ENCODE results near the gene PAX1. TPM values are rescaled to one million over a fixed set of nuclear protein-coding genes. Genes with fewer than 3 reads are reported as not detected.

Gene PAX1
- total RNA-seq, 1 donor = not detected

- Histone ChIP-seq H3K27me3 (ENCODE audit: insufficient read depth, low read length) (peaks cover 9% of the 10 kb centered on the region), H3K4me3 (ENCODE audit: low read length) (no peak overlapping the region), H3K9me3 (ENCODE audit: low read depth, low read length) (no peaks in the 10 kb centered on the region), H3K4me1 (ENCODE audit: insufficient read depth, low read length) (no peaks in the 10 kb centered on the region)
Measured at GRCh38 chr20:21693322-21693721, 12.1 kb upstream of the PAX1 start.

GRCh38 chr20:21698494-21699215, 6.8 kb upstream of the PAX1 start:
- no peaks in the 10 kb centered on the region for H3K4me1 ChIP-seq (ENCODE audit: insufficient read depth, low read length)
- no peaks in the 10 kb centered on the region for H3K9me3 ChIP-seq (ENCODE audit: low read depth, low read length)
- peaks cover 62% of the 10 kb centered on the region for H3K27me3 ChIP-seq (ENCODE audit: insufficient read depth, low read length)
- H3K4me3 ChIP-seq (ENCODE audit: low read length) = no peak overlapping the region

GRCh38 chr20:21699216-21699508, 6.3 kb upstream of the PAX1 start:
- no peaks in the 10 kb centered on the region for H3K9me3 ChIP-seq (ENCODE audit: low read depth, low read length)
- H3K4me3 ChIP-seq (ENCODE audit: low read length) = no peak overlapping the region
- no peaks in the 10 kb centered on the region for H3K4me1 ChIP-seq (ENCODE audit: insufficient read depth, low read length)
- H3K27me3 ChIP-seq (ENCODE audit: insufficient read depth, low read length) = peaks cover 67% of the 10 kb centered on the region

- Histone ChIP-seq H3K9me3 (ENCODE audit: low read depth, low read length) (no peaks in the 10 kb centered on the region), H3K27me3 (ENCODE audit: insufficient read depth, low read length) (peaks cover 83% of the 10 kb centered on the region), H3K4me1 (ENCODE audit: insufficient read depth, low read length) (no peaks in the 10 kb centered on the region), H3K4me3 (ENCODE audit: low read length) (no peak overlapping the region)
Measured at GRCh38 chr20:21701171-21701876, 4.1 kb upstream of the PAX1 start.

GRCh38 chr20:21702016-21702415, 3.4 kb upstream of the PAX1 start:
- Histone ChIP-seq H3K4me1 (ENCODE audit: insufficient read depth, low read length) (no peaks in the 10 kb centered on the region), H3K4me3 (ENCODE audit: low read length) (no peak overlapping the region), H3K27me3 (ENCODE audit: insufficient read depth, low read length) (peaks cover 90% of the 10 kb centered on the region), H3K9me3 (ENCODE audit: low read depth, low read length) (no peaks in the 10 kb centered on the region)

- Histone ChIP-seq H3K4me1 (ENCODE audit: insufficient read depth, low read length) (no peaks in the 10 kb centered on the region), H3K9me3 (ENCODE audit: low read depth, low read length) (no peaks in the 10 kb centered on the region), H3K27me3 (ENCODE audit: insufficient read depth, low read length) (peaks cover 93% of the 10 kb centered on the region), H3K4me3 (ENCODE audit: low read length) (no peak overlapping the region)
Measured at GRCh38 chr20:21702553-21703470, 2.7 kb upstream of the PAX1 start.

- H3K4me1 ChIP-seq (ENCODE audit: insufficient read depth, low read length) = no peaks in the 10 kb centered on the region
- peaks cover 93% of the 10 kb centered on the region for H3K27me3 ChIP-seq (ENCODE audit: insufficient read depth, low read length)
- no peaks in the 10 kb centered on the region for H3K9me3 ChIP-seq (ENCODE audit: low read depth, low read length)
- no peak overlapping the region for H3K4me3 ChIP-seq (ENCODE audit: low read length)
Measured at GRCh38 chr20:21703717-21704407, 1.6 kb upstream of the PAX1 start.

GRCh38 chr20:21704408-21705385, 767 bp upstream of the PAX1 start:
- Histone ChIP-seq H3K9me3 (ENCODE audit: low read depth, low read length) (no peaks in the 10 kb centered on the region), H3K4me1 (ENCODE audit: insufficient read depth, low read length) (no peaks in the 10 kb centered on the region)

GRCh38 chr20:21706261-21707195, 1.1 kb downstream of the PAX1 start:
- Histone ChIP-seq H3K4me1 (ENCODE audit: insufficient read depth, low read length) (no peaks in the 10 kb centered on the region), H3K27me3 (ENCODE audit: insufficient read depth, low read length) (peaks cover 88% of the 10 kb centered on the region), H3K9me3 (ENCODE audit: low read depth, low read length) (no peaks in the 10 kb centered on the region), H3K4me3 (ENCODE audit: low read length) (no peak overlapping the region)

More at GRCh38 chr20:21704408-21705385, 767 bp upstream of the PAX1 start:
- Histone ChIP-seq H3K4me3 (ENCODE audit: low read length) (no peak overlapping the region), H3K27me3 (ENCODE audit: insufficient read depth, low read length) (peaks cover 93% of the 10 kb centered on the region)

GRCh38 chr20:21707267-21707666, 1.8 kb downstream of the PAX1 start:
- H3K9me3 ChIP-seq (ENCODE audit: low read depth, low read length) = no peaks in the 10 kb centered on the region
- no peaks in the 10 kb centered on the region for H3K4me1 ChIP-seq (ENCODE audit: insufficient read depth, low read length)
- no peak overlapping the region for H3K4me3 ChIP-seq (ENCODE audit: low read length)
- H3K27me3 ChIP-seq (ENCODE audit: insufficient read depth, low read length) = peaks cover 88% of the 10 kb centered on the region

- H3K9me3 ChIP-seq (ENCODE audit: low read depth, low read length) = no peaks in the 10 kb centered on the region
- H3K4me1 ChIP-seq (ENCODE audit: insufficient read depth, low read length) = no peaks in the 10 kb centered on the region
- peaks cover 88% of the 10 kb centered on the region for H3K27me3 ChIP-seq (ENCODE audit: insufficient read depth, low read length)
- H3K4me3 ChIP-seq (ENCODE audit: low read length) = no peak overlapping the region
Measured at GRCh38 chr20:21707999-21708737, 2.7 kb downstream of the PAX1 start.

- Histone ChIP-seq H3K9me3 (ENCODE audit: low read depth, low read length) (no peaks in the 10 kb centered on the region), H3K27me3 (ENCODE audit: insufficient read depth, low read length) (peaks cover 89% of the 10 kb centered on the region), H3K4me3 (ENCODE audit: low read length) (no peak overlapping the region), H3K4me1 (ENCODE audit: insufficient read depth, low read length) (no peaks in the 10 kb centered on the region)
Measured at GRCh38 chr20:21708738-21709534, 3.5 kb downstream of the PAX1 start.
